HG02970 (cell line): ENCODE measurements around the gene ATP8B2.
"Not testable (repeated sequence)": the region's sequence is repeated elsewhere in the genome, so short reads cannot be mapped to it uniquely, and the experiment has no call there.

Experiments
- ATAC-seq: cut with Tn5 transposase; IDR thresholded peaks from one replicate; pipeline ENCODE4 v1.9.1; 2021; ENCODE audit warnings: mild to moderate bottlenecking, moderate library complexity, moderate number of reproducible peaks; ENCODE audit not compliant: unreplicated experiment, low FRiP score

ATP8B2 gene, protein sequence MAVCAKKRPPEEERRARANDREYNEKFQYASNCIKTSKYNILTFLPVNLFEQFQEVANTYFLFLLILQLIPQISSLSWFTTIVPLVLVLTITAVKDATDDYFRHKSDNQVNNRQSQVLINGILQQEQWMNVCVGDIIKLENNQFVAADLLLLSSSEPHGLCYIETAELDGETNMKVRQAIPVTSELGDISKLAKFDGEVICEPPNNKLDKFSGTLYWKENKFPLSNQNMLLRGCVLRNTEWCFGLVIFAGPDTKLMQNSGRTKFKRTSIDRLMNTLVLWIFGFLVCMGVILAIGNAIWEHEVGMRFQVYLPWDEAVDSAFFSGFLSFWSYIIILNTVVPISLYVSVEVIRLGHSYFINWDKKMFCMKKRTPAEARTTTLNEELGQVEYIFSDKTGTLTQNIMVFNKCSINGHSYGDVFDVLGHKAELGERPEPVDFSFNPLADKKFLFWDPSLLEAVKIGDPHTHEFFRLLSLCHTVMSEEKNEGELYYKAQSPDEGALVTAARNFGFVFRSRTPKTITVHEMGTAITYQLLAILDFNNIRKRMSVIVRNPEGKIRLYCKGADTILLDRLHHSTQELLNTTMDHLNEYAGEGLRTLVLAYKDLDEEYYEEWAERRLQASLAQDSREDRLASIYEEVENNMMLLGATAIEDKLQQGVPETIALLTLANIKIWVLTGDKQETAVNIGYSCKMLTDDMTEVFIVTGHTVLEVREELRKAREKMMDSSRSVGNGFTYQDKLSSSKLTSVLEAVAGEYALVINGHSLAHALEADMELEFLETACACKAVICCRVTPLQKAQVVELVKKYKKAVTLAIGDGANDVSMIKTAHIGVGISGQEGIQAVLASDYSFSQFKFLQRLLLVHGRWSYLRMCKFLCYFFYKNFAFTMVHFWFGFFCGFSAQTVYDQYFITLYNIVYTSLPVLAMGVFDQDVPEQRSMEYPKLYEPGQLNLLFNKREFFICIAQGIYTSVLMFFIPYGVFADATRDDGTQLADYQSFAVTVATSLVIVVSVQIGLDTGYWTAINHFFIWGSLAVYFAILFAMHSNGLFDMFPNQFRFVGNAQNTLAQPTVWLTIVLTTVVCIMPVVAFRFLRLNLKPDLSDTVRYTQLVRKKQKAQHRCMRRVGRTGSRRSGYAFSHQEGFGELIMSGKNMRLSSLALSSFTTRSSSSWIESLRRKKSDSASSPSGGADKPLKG

DNA sequence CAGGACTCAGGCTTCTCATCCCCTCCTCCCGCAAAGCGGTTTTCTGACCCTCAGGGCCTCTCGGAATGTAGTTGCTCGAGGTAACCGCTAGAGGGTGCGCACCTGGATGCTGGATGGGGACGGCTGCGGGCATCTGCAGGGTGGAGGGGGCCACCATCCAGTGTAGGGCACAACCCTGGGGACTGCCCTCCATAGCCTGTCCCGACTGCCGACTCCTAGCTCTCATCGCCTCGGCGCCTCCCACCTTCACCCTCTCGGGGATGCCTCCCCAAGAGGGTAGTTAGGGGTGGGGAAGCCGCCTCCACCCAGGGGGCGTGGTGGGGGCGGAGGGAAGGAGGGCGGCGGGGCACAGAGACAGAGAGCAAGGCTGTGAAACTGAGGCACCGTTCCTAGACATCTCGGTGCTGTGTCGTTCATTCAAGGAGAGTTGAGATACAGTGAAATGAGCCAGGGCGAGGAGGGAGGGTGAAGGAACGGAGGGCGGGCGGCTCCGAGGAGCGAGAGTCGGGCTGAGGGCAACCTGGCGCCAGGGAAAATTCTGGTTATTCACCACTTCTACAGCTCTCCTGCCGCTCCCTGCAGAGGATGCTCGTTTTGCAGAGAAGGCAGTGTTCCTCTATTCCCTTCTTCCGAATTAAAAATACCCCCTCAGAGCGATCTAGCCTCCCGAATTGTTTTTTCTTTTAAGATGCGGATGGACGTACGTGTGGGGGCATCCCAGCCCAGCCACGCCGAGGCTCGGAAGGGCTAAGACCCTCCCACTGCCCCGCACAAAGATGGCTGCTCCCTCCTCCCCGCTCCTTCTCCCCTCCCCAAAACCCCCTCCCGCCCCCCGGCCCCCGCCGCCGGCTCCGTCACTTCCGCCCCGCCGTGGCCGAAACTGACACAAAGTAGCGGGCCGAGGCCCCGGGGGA lies at the start of gene ATP8B2:
ATP8B2 (plus strand) TSS at position 857 of the 914 bp plus-strand sequence. CDS start 2,617 bp downstream, outside the sequence.
- no peak for ATAC-seq

DNA sequence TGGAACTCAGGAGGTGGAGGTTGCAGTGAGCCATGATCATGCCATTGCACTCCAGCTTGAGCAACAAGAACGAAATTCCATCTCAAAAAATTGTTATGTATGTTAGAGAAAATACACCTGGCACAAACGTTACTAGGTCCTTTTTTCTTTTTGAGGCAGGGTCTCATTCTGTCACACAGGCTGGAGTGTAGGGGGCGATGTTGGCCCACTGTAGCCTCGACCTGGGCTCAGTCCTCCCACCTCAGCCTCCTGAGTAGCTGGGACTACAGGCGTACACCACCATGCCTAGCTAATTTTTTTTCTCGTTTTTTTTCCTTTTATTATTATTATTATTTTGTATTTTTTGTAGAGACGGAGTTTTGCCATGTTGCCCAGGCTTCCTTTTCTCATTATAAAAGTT lies 48.5 kb upstream of the ATP8B2 start:
- ATAC-seq = no peak

DNA sequence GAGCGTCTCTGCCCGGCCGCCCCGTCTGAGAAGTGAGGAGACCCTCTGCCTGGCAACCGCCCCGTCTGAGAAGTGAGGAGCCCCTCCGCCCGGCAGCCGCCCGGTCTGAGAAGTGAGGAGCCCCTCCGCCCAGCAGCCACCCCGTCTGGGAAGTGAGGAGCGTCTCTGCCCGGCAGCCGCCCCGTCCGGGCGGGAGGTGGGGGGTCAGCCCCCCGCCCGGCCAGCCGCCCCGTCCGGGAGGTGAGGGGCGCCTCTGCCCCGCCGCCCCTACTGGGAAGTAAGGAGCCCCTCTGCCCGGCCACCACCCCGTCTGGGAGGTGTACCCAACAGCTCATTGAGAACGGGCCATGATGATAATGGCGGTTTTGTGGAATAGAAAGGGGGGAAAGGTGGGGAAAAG lies 37.7 kb upstream of the ATP8B2 start:
- ATAC-seq = not testable (repeated sequence)

DNA sequence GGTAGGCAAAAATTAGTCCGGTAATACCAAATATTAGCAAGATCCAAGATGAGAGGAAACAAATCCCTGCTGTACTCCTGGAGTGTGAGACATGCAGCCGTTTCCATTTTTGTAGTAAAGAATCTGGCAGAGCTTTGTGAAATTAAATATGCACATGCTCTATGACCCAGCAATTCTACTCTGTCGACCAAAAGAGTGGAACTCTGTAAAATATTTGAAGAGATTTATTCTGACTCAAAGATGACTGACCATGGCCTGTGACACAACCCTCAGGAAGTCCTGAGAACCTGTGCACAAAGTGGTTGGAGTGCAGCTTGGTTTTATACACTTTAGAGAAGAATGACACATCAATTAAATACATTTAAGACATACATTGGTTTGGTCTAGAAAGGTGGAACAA lies 36.7 kb upstream of the ATP8B2 start:
- no peak for ATAC-seq

DNA sequence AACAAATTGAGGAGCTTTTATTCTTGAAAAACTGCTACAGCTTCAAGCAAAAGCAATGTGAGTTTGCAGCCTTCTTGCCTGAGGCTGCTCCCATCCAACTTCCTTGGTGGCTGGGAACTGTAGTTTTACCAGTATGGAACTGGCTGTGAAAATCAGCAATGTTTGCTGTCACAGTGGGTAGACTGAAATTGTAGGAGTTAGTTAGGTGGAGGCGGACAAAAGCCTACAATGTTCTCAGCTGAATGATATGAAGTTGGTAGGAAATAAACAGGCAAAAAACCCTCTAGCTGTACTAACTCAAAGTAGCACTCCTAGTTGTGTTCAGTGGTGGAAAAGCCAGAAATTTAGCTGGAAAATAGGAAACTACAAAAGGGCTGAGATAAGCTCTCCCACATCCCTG lies 34.4 kb upstream of the ATP8B2 start:
- ATAC-seq = no peak

DNA sequence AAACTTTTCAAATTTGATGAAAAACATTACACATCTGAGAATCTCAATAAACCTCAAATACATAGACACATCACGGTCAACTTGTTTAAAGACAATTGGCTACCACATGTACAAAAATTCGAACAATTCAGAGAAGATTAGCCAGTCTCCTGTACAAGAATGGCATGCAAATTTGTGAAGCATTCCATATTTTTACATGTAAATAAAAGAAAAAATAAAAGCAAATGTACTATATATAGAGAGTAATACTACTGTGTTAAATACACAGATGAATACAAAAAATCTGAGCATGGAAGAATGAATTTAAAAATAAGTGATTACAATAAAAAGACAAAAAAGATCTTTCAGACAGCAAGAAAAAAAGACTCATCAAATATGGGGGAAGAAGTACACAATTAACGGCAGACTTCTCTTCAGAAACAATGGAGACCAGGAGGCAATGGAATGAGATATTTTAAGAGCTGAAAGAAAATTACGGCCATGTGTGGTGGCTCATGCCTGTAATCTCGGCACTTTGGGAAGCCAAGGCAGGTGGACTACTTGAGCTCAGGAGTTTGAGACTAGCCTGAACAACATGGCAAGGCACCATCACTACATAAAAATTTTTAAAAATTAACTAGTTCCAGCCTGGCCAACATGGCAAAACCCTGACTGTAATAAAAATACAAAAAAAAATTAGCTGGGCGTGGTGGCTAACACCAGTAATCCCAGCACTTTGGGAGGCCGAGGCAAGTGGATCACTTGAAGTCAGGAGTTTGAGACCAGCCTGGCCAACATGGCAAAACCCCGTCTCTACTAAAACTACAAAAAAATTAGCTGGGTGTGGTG lies 29.7 kb upstream of the ATP8B2 start:
- no peak for ATAC-seq

DNA sequence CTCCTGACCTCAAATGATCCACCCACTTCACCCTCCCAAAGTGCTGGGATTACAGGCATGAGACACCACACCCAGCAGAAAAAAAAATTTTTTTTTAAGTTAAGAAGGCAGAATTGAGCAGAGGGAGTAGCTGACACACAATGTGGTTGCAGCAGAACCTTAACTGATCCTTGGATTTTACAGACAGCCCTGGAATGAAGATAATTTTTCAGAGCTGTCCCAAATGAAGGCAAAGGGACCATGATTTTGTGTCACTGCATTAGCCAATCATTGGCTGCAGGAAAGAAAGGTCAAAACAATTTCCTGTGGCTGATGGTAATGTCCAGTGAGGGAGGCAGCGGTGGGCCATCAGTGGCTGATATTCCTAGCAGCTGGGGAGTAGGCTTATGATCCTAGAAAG lies 23.7 kb upstream of the ATP8B2 start:
- ATAC-seq = no peak

DNA sequence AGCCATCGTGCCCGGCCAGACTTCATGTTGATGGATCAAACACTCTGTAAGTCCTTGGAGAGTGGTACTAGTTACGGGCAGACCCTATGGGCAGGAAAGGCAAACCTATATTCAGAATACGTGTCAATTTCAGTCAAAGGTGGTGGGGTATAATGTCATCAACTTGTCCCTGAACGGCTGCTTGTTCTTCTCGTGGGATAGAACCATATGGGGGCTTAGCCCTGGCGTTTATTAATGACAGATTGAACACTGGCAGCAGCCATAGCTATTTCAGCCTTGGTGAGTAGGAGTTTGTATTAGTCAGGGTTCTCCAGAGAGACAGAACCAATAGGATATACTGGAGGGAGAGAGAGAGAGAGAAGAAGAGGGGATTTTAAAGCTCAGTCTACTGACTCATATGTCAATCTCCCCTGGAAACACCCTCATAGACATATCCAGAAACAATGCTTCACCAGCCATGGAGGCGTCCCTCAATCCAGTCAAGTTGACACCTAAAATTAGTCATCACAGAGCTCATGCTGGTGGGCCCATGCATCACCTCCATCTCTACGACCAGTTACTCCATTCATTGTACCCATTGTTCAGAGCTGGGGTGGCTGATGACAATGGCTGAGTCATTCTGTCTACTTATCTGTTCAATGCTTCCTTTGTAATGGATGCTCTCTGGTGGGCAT lies 20.5 kb upstream of the ATP8B2 start:
- ATAC-seq = no peak

DNA sequence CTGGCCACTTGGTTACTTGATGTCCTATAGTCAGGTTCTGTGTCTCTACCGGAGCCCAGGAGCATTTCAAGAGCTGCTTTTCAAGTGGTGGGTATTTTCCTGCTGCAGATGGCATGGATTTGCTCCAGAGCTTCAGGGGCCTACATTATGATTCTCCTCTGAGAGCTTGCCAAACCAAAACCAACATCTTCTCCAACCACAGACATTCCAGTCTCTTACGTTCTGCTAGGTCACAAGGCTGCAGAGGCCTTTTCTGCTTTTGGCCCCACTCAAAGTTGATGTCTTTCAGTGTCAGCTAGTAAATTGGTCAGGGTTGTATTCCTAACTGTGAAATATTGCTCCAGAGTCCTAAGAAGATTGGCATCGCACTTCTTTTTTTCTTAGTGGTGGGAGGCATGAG lies 19.2 kb upstream of the ATP8B2 start:
- ATAC-seq = no peak

DNA sequence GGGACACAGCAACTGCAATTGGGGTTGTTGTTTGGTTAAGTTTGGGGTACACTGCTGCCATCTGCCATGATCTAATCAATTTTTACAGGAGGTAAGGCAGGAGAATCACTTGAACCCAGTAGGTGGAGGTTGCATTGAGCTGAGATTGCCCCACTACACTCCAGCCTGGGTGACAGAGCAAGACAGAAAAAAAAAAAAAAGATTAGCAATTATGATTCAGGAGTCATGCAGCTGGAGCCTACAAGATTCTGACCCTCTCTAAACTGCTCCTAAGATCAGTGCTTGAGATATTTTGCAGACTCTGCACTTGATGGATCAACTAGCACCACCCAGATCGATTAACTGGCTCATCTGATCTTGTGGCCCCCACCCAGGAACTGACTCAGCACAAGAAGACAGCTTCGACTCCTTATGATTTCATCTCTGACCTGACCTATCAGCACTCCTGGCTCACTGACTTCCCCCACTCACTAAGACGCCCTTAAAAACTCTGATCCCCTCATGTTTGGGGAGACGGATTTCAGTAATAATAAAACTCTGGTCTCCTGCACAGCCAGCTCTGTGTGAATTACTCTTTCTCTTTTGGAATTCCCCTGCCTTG lies 17.6 kb upstream of the ATP8B2 start:
- not testable (repeated sequence) for ATAC-seq

DNA sequence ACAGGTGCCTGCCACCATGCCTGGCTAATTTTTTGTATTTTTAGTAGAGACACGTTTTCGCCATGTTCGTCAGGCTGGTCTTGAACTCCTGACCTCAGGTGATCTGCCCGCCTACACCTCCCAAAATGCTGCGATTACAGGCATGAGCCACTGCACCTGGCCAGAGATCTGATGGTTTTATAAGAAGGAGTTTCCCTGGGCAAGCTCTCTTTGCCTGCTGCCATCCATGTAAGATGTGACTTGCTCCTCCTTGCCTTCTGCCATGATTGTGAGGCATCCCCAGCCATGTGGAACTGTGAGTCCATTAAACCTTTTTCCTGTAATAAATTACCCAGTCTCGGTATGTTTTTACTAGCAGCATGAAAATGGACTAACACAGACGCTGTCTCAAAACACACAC lies 16.2 kb upstream of the ATP8B2 start:
- ATAC-seq = not testable (repeated sequence)

DNA sequence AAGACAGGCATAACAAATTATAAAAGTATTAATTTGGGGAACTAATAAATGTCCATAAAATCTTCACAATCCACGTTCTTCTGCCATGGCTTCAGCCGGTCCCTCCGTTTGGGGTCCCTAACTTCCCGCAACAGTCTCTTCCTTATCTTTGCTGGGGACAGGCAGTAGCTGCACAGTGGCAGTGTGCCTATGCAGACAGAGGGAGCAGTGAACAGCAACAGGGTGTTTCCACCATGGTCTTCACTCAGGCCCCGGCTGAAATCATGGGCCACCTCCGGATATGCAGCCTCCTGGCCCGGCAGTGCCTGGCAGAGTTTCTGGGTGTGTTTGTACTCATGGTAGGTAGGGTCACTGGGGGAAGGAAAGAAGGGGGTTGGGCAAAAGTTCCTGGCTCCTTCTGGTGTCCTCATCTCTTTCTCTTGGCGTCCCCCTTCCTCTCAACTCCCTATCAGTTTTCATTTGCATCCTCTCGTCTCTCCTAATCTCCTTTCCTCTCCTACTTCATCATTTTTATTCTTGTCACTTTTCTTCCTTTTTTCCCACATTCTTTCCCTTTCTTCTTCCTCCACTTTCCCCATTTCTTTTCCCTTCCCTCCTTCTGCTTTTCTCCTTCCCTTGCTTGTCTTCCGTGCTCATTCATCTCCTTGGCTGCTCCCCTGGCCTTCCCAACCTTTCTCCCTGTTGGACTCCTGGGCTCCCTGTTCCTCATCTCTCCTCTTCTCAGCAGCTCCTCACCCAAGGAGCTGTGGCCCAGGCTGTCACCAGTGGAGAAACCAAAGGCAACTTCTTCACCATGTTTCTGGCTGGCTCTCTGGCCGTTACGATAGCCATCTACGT lies 12.9 kb upstream of the ATP8B2 start:
- ATAC-seq = not testable (repeated sequence)

DNA sequence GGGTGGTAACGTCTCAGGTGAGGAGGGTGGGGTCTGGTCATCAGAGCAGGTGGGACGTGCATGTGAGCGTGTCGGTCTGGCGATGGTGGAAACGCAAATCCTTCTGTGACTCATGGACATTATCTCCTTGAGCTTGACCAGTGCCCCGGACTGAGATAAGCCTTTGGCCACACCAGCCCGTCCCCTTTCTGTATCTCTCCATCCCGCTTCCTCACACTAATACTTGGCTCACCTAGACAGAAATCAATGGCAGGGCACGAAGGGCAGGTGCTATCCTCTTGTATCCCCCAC lies 12.3 kb upstream of the ATP8B2 start:
- ATAC-seq = no peak

DNA sequence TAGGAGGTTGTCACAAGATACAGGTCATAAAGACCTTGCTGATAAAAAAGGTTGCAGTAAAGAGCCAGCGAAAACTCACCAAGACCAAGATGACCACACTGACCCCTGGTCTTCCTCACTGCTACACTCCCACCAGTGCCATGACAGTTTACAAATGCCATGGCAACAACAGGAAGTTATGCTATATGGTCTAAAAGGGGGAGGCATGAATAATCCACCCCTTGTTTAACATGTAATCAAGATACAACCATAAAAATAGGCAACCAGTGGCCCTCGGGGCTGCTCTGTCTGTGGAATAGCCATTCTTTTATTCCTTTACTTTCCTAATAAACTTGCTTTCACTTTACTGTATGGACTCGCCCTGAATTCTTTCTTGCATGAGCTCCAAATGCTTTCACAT lies 11.1 kb upstream of the ATP8B2 start:
- not testable (repeated sequence) for ATAC-seq

DNA sequence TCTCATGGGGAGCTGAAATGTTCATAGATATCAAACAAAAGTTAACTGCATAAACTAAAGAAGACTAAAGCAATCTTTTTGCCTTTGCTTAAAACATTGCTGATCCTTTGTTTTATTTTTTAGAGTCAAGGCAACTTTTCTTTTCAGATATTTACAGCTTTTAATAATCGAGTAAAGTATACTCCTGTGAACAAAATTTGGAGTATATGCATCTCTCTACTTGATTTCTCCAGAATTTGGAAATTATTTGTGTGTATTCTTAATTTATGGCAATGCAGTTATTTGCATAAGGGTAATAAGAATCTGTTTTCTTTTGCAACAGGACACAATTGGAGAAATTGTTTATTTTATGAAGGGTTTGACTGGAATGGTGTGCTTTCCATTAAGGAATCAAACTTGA lies 8.6 kb upstream of the ATP8B2 start:
- no peak for ATAC-seq

DNA sequence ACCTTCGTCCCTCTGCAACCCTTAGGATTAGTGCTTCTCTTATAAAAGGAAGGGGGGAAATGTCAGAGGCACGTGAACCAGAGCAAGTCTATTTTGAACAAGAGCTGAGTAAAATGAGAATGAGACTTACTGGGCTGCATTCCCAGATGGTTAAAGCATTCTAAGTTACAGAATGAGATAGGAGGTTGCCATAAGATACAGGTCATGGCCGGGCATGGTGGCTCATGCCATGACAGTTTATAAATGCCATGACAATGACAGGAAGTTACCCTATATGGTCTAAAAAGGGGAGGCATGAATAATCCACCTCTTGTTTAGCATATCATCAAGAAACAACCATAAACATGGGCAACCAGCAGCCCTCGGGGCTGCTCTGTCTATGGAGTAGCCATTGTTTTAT lies 6.9 kb upstream of the ATP8B2 start:
- no peak for ATAC-seq

DNA sequence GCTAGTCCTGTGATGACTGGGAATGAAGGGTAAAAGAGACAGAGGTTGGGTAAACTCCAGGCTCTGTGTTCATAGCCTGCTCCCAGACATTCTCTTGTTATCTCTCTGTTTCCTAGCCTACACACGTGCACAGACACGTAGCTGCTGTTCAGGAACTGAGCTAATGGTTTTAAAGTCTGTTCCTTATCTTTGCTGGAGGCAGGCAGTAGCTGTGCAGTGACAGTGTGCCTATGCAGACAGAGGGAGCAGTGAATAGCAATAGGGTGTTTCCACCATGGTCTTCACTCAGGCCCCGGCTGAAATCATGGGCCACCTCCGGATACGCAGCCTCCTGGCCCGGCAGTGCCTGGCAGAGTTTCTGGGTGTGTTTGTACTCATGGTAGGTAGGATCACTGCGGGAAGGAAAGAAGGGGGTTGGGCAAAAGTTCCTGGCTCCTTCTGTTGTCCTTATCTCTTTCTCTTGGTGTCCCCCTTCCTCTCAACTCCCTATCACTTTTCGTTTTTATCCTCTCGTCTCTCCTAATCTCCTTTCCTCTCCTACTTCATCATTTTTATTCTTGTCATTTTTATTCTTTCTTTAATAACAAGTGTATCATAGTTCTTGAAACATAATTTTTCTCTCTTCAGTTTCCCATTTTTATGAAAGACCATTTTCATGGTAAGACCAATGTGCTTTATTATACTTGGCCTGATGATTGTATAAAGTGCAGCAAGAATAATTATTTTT lies 4.3 kb upstream of the ATP8B2 start, which contains the start of gene AQP10:
AQP10 (plus strand) TSS at position 212 of the 727 bp plus-strand sequence; CDS start at position 275, 63 bp downstream.
- no peak for ATAC-seq
